Loucy (cell line): ENCODE results near the gene SMOC1.

Experiments used
- EZH2phosphoT487 ChIP-seq: fragments of 200-600 bp; IDR thresholded peaks from 2 replicates; pipeline ENCODE4 v1.6.1; 2018; ENCODE audit warnings: antibody characterized with exemption, mild to moderate bottlenecking, moderate library complexity, borderline replicate concordance
- TF ChIP-seq, protein P1 (sequence below): fragments of 200-600 bp; sonication (generic); conservative IDR thresholded peaks from 2 replicates; pipeline ENCODE4 v1.5.1; 2014; ENCODE audit warnings: mild to moderate bottlenecking, antibody characterized with exemption, low read length

DNA sequence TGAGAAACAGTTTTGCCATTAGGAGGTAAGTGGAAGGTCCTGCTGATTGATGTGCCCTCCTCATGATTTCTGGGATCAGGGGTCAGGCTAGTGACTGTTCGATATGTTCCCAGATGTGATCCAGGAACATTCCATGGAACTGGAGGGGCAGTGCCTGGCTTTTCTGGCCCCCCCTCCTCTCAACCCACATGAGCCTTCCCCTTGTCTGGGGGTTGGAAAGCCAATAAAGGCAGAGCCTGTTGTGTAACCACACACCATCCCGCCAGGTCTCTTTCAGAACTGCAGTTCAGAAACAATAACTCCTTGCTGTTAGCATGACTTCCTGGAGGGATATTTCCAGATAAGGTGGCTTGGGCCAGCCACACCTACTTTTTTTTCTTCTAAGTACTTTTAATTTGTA, 17.8 kb downstream of the SMOC1 start:
- TF ChIP-seq, protein P1, sequence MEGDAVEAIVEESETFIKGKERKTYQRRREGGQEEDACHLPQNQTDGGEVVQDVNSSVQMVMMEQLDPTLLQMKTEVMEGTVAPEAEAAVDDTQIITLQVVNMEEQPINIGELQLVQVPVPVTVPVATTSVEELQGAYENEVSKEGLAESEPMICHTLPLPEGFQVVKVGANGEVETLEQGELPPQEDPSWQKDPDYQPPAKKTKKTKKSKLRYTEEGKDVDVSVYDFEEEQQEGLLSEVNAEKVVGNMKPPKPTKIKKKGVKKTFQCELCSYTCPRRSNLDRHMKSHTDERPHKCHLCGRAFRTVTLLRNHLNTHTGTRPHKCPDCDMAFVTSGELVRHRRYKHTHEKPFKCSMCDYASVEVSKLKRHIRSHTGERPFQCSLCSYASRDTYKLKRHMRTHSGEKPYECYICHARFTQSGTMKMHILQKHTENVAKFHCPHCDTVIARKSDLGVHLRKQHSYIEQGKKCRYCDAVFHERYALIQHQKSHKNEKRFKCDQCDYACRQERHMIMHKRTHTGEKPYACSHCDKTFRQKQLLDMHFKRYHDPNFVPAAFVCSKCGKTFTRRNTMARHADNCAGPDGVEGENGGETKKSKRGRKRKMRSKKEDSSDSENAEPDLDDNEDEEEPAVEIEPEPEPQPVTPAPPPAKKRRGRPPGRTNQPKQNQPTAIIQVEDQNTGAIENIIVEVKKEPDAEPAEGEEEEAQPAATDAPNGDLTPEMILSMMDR, result no peak
- TF ChIP-seq EZH2phosphoT487, result no peak
